Heart left ventricle (tissue), 16 donors: ENCODE results near the gene PIK3C2G. TPM values are rescaled to one million over a fixed set of nuclear protein-coding genes. Genes with fewer than 3 reads are reported as not detected.

Source experiments
- ATAC-seq, 4 donors: fragments of 200-7000 bp; cut with Tn5 transposase; one replicate each; pipeline ENCODE4 v1.9.1; 2020 to 2022; ENCODE audit warnings: moderate library complexity in 4 of 4, mild to moderate bottlenecking in 3 of 4, moderate number of reproducible peaks in 1 of 4
- DNase-seq, 5 donors: peaks; one replicate each; pipeline ENCODE4 v3.0.0-alpha.2; 2020
- H3K27ac ChIP-seq, 12 donors: fragments of 200-600 bp; sonication (generic) in 4 of 12; one replicate each; pipeline versions ENCODE4 v1.5.0 to v1.8.0; 2016 to 2022; ENCODE audit warnings: mild to moderate bottlenecking in 2 of 12
- H3K27me3 ChIP-seq, 9 donors: fragments of 200-600 bp; sonication (generic) in 2 of 9; one replicate each; pipeline versions ENCODE4 v1.5.1 to v1.8.0; 2016 to 2022; ENCODE audit warnings: mild to moderate bottlenecking in 3 of 9
- H3K36me3 ChIP-seq, 9 donors: fragments of 200-600 bp; sonication (generic) in 2 of 9; one replicate each; pipeline versions ENCODE4 v1.5.0 to v1.8.0; 2018 to 2022; ENCODE audit warnings: mild to moderate bottlenecking in 2 of 9
- H3K4me1 ChIP-seq, 12 donors: fragments of 200-600 bp; sonication (generic) in 4 of 12; one replicate each; pipeline versions ENCODE4 v1.5.0 to v1.8.0; 2016 to 2022; ENCODE audit warnings: mild to moderate bottlenecking in 3 of 12
- H3K4me3 ChIP-seq, 12 donors: fragments of 200-600 bp; sonication (generic) in 4 of 12; one replicate each; pipeline versions ENCODE4 v1.5.0 to v1.8.0; 2017 to 2022; ENCODE audit warnings: mild to moderate bottlenecking in 9 of 12, moderate library complexity in 4 of 12
- H3K9me3 ChIP-seq, 12 donors: fragments of 200-600 bp; sonication (generic) in 4 of 12; one replicate each; pipeline versions ENCODE4 v1.5.0 to v1.8.0; 2016 to 2022; ENCODE audit warnings: mild to moderate bottlenecking in 1 of 12
- POLR2A ChIP-seq, 2 donors: fragments of 450-650 bp; IDR thresholded peaks; one replicate each; pipeline ENCODE4 v1.6.1; 2017; ENCODE audit warnings: antibody characterized with exemption in 2 of 2, mild to moderate bottlenecking in 2 of 2, moderate library complexity in 2 of 2
- WGBS, 4 donors: extraction: QIAGEN DNeasy Blood & Tissue Kit in 2 of 4; methylation state at CpG; one replicate each; pipeline versions ENCODE4 v1.1.5 to v1.1.7; 2013 to 2018; 5-methylcytosine and 5-hydroxymethylcytosine counted together
- intact Hi-C, 10 donors: fragments of 100-400 bp; cut with DNase I; formaldehyde crosslinking; loops; one replicate each; pipeline versions ENCODE4 v1.11.1 to v1.14.2; 2022
- polyA plus RNA-seq, 2 donors: library from polyadenylated mRNA; stranded (reverse); fragments of 200-250 nt; gene quantifications; one replicate each; pipeline ENCODE4 v1.2.3, GENCODE V29; 2013
- total RNA-seq, 9 donors: library from RNA; depleted of rRNA in 2 of 9; stranded (reverse); fragments of >200 nt in 2 of 9; fragmentation: NEBNext Ultra II Directional in 3 of 9; extraction: Animal tissue kit (Norgen Biotek cat#: 25700) in 3 of 9; gene quantifications; one replicate each; pipeline versions ENCODE4 v1.1.0 to v1.2.4, GENCODE V29; 2016 to 2023
- TF ChIP-seq, protein P1 (sequence below), 12 donors: fragments of 200-600 bp; sonication (generic) in 4 of 12; IDR thresholded peaks; one replicate each; pipeline versions ENCODE4 v1.5.0 to v1.8.0; 2018 to 2022; ENCODE audit warnings: antibody characterized with exemption in 12 of 12, mild to moderate bottlenecking in 5 of 12
- donor health status: ischemic (EF 13 %, LVEDD 7.1; RV severe dilation, severe dysfunction).
- donor health status: healthy with polysubstance abuse.
- donor health status: DM: no; HTN: yes; CAD: no.
- donor health status: DM: no; HTN: no; CAD: no.
- donor health status: ischemic (EF 25% LVEDD 6.9; RV normal size, moderate dysfunction).
- donor health status: ischemic (EF 25% LVEDD 5.7; RV mildly dilated, moderate dysfunction).
- donor health status: healthy.
- donor health status: DM: yes; HTN: yes; CAD: no.
- donor health status: ischemic (EF 35%, LVEDD 5.7; RV mildly dilated, moderate dysfunction).
- donor health status: nonischemic (EF 11% LVEDD 7.7; RV severe dilation, severe dysfunction).
- donor health status: DM: yes; HTN: yes; CAD: no.
- donor health status: PGD.
- donor health status: ischemic (EF 29% LVEDD 5.4; RV normal size, mild dysfunction).
- donor health status: nonischemic (EF 23%, LVEDD 6.1; RV moderate dilation, normal function).

PIK3C2G gene
- total and polyA plus RNA-seq, 11 donors = not detected

DNA sequence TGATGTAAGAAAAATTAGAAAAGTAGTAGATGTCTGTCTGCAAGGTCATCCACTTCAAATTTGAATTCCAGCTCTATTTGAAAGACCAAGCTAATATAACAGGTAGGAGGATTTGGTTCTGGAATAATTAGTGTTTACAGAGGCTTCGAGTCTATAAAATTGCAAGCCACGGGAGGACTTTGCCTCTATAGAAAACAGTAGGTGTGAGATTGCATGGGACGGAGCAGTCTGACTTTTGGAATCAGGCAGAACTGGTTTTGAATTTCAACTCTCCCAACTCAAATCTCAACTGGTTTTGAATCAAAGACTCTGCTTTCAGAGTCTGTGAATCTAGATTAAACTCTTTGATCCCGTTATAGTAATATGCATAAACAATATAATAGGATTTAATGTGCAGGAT is 82.4 kb downstream of the PIK3C2G start:
- H3K4me1 ChIP-seq = peaks cover 0 to 9% (median 1%) of the 10 kb centered on the region in 12 donors
- DNase-seq = no peak
- 91 to 95% (median 93%) methylated on average over 4 of the region's 4 CpGs for WGBS, 4 donors
- H3K27me3 ChIP-seq = no peaks in the 10 kb centered on the region
- intact Hi-C loops = no loop called here
- H3K9me3 ChIP-seq = no peaks in the 10 kb centered on the region
- no peak for ATAC-seq
- H3K36me3 ChIP-seq = no peaks in the 10 kb centered on the region
- H3K27ac ChIP-seq = no peak overlapping the region
- TF ChIP-seq POLR2A (IDR thresholded peaks at IDR 0.05) = no peak
- TF ChIP-seq, protein P1, sequence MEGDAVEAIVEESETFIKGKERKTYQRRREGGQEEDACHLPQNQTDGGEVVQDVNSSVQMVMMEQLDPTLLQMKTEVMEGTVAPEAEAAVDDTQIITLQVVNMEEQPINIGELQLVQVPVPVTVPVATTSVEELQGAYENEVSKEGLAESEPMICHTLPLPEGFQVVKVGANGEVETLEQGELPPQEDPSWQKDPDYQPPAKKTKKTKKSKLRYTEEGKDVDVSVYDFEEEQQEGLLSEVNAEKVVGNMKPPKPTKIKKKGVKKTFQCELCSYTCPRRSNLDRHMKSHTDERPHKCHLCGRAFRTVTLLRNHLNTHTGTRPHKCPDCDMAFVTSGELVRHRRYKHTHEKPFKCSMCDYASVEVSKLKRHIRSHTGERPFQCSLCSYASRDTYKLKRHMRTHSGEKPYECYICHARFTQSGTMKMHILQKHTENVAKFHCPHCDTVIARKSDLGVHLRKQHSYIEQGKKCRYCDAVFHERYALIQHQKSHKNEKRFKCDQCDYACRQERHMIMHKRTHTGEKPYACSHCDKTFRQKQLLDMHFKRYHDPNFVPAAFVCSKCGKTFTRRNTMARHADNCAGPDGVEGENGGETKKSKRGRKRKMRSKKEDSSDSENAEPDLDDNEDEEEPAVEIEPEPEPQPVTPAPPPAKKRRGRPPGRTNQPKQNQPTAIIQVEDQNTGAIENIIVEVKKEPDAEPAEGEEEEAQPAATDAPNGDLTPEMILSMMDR (IDR thresholded peaks at IDR 0.05) = no peak
- H3K4me3 ChIP-seq = no peak overlapping the region

DNA sequence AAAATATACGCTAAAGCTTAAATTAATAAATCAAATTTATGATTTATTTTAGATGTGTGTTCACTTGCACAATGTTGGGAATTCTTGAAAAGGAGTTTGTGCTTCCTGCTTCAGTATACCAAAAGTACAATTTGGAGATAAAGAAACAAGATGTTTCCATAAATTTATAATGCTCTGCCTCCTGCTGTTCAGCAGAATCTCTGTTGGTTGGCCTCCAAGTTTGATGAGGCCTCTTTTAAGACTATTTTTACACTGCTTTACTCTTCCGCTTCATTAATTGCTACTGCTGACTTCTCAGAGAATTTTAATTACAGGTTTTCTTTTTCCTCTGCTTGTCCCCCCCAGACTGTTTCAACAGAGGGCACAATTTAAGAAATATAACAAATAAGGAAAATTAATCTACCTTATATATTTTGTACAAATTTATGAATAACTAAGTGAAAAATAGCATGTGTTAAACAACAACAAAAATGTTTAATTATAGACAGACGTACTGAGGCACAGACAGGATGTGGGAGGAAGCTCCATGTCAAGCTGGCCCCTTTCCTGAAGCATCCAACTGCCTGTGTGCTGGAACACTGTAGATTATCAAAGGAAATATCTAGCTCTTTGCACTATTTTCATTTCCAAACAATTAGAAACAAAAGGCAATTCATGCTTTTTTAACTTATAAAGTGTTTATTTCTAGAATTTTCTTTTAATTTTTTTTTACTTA is 83.9 kb downstream of the PIK3C2G start:
- no peak for ATAC-seq
- no peak for DNase-seq
- Histone ChIP-seq H3K27me3 (no peaks in the 10 kb centered on the region), H3K4me3 (peak overlapping the region in 1 of 12 donors; percentile 14), H3K27ac (peak overlapping the region in 3 of 12 donors; percentile 13 to 28 (median 16)), H3K36me3 (no peaks in the 10 kb centered on the region), H3K4me1 (peaks cover 0 to 9% (median 1%) of the 10 kb centered on the region in 12 donors), H3K9me3 (no peaks in the 10 kb centered on the region)
- intact Hi-C loops = no loop called here
- WGBS, 4 donors = 48 to 63% (median 51%) methylated on average over 3 of the region's 3 CpGs
- TF ChIP-seq POLR2A (IDR thresholded peaks at IDR 0.05) = no peak
- TF ChIP-seq, protein P1 (IDR thresholded peaks at IDR 0.05) = peak in 2 of 12 donors; percentile 3 to 13

DNA sequence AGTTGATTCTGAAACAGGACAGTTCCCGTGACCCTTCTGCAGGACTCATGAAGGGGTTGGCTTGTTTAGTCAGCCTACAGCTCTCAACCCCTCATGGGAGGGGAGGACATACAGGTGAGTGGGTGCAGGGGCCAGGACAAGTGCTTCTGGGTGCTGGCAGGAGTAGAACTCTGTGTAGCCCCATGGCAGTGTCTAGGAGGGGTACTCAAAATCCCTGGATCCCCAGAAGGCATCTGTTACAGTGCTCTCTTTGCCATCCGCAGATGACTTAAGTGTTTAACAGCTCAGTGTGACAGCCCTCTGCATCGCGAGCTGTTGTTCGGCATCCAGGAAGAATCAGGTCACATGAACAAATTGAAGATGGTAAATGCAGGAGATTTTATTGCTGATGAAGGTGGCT is 91.0 kb downstream of the PIK3C2G start:
- intact Hi-C loops = no loop called here
- Histone ChIP-seq H3K36me3 (no peaks in the 10 kb centered on the region), H3K27ac (no peak overlapping the region), H3K9me3 (no peaks in the 10 kb centered on the region), H3K4me1 (no peaks in the 10 kb centered on the region), H3K4me3 (no peak overlapping the region), H3K27me3 (no peaks in the 10 kb centered on the region)
- TF ChIP-seq POLR2A (IDR thresholded peaks at IDR 0.05) = no peak
- TF ChIP-seq, protein P1 (IDR thresholded peaks at IDR 0.05) = no peak
- WGBS, 4 donors = 74 to 100% (median 96%) methylated on average over 5 of the region's 5 CpGs
- DNase-seq (no peak), ATAC-seq (no peak)

DNA sequence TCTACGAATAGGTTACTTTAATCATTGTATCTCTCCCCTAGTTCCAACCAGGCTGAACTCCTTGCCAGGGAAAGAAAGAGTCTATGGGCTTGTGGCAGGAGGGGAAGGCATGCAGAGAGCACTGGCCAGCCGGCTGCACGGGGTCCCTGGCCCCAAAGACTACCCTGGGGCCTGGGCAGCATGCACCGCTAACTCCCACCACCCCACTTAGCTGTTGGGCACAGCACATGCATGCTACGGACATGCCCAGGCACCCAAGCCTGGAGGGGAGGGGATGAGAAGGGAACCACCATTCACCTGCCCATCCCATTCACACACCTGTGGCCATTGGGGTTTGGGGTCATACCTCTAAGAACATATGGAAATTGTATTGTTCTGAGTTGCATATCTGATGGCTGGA is 94.1 kb downstream of the PIK3C2G start:
- Histone ChIP-seq H3K4me1 (no peaks in the 10 kb centered on the region), H3K36me3 (no peaks in the 10 kb centered on the region), H3K27ac (no peak overlapping the region), H3K9me3 (peaks cover 0 to 4% (median 0%) of the 10 kb centered on the region in 12 donors), H3K27me3 (no peaks in the 10 kb centered on the region), H3K4me3 (no peak overlapping the region)
- TF ChIP-seq, protein P1 (IDR thresholded peaks at IDR 0.05) = no peak
- no peak for TF ChIP-seq POLR2A (IDR thresholded peaks at IDR 0.05)
- intact Hi-C loops = no loop called here
- ATAC-seq (peak in 1 of 4 donors; percentile 20), DNase-seq (no peak)
- WGBS, 4 donors = 89 to 94% (median 93%) methylated on average over 5 of the region's 5 CpGs
